Esophagus squamous epithelium (tissue), 4 donors: Measurements from ENCODE around the gene TCOF1.

Source experiments
- CTCF ChIP-seq, 6 experiments: fragments of 450-650 bp in 4 of 6; fragments of 200-600 bp in 2 of 6; sonication (generic) in 2 of 6; IDR thresholded peaks; one replicate each; pipeline ENCODE4 v1.5.1; 2016 to 2019; ENCODE audit warnings: antibody characterized with exemption in 6 of 6, mild to moderate bottlenecking in 4 of 6, moderate library complexity in 4 of 6
- POLR2A ChIP-seq, 4 donors: fragments of 450-650 bp; IDR thresholded peaks; one replicate each; pipeline ENCODE4 v1.6.1; 2017; ENCODE audit warnings: antibody characterized with exemption in 4 of 4, mild to moderate bottlenecking in 4 of 4, moderate library complexity in 3 of 4

GRCh38 chr5:150389531-150390266 is 32.2 kb downstream of the TCOF1 start:
- TF ChIP-seq CTCF (IDR thresholded peaks at IDR 0.05) (no peak), POLR2A (IDR thresholded peaks at IDR 0.05) (no peak)
